ENCODE results near the gene ZBTB17. TPM values are rescaled to one million over a fixed set of nuclear protein-coding genes. Genes with fewer than 3 reads are reported as not detected.

ZBTB17 gene
- total RNA-seq, 1 donor from 2014 or later, result 155 TPM

DNA sequence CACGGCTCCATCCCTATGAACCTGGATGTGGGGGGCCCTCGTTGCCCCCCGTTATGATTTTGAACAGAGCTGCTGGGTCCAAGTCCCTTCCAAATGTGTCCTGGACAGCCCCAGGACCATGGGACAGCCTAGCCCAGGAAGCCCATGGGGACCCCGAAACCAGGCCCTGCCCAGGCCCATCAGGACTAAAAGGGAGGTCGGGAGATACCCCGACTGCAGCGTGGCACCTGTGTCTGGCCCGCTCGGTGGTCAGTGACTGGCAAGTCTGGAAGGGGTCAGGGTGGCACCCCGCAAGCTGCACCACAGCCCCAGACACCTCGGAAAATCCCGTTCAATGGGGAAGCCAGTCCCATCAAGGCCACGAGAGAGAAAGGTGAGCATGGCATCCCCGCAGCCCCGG is 17.8 kb upstream of the ZBTB17 start:
- intact Hi-C loops (cut with DNase I), result loop anchor here (1.0 kb wide), 1 partner anchor 201 kb away; no protein-coding TSS in a partner anchor
- H3K36me3 ChIP-seq, result no peaks in the 10 kb centered on the region
- no peak overlapping the region for H3K27ac ChIP-seq
- TF ChIP-seq, protein P1, sequence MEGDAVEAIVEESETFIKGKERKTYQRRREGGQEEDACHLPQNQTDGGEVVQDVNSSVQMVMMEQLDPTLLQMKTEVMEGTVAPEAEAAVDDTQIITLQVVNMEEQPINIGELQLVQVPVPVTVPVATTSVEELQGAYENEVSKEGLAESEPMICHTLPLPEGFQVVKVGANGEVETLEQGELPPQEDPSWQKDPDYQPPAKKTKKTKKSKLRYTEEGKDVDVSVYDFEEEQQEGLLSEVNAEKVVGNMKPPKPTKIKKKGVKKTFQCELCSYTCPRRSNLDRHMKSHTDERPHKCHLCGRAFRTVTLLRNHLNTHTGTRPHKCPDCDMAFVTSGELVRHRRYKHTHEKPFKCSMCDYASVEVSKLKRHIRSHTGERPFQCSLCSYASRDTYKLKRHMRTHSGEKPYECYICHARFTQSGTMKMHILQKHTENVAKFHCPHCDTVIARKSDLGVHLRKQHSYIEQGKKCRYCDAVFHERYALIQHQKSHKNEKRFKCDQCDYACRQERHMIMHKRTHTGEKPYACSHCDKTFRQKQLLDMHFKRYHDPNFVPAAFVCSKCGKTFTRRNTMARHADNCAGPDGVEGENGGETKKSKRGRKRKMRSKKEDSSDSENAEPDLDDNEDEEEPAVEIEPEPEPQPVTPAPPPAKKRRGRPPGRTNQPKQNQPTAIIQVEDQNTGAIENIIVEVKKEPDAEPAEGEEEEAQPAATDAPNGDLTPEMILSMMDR (IDR thresholded peaks at IDR 0.05), result no peak
- H3K9me3 ChIP-seq, result no peaks in the 10 kb centered on the region
- DNase-seq (ENCODE audit: low spot score in 2 of 2), result no peak
- H3K27me3 ChIP-seq, result no peaks in the 10 kb centered on the region
- H3K4me1 ChIP-seq, result no peaks in the 10 kb centered on the region
- H3K4me3 ChIP-seq, result no peak overlapping the region

DNA sequence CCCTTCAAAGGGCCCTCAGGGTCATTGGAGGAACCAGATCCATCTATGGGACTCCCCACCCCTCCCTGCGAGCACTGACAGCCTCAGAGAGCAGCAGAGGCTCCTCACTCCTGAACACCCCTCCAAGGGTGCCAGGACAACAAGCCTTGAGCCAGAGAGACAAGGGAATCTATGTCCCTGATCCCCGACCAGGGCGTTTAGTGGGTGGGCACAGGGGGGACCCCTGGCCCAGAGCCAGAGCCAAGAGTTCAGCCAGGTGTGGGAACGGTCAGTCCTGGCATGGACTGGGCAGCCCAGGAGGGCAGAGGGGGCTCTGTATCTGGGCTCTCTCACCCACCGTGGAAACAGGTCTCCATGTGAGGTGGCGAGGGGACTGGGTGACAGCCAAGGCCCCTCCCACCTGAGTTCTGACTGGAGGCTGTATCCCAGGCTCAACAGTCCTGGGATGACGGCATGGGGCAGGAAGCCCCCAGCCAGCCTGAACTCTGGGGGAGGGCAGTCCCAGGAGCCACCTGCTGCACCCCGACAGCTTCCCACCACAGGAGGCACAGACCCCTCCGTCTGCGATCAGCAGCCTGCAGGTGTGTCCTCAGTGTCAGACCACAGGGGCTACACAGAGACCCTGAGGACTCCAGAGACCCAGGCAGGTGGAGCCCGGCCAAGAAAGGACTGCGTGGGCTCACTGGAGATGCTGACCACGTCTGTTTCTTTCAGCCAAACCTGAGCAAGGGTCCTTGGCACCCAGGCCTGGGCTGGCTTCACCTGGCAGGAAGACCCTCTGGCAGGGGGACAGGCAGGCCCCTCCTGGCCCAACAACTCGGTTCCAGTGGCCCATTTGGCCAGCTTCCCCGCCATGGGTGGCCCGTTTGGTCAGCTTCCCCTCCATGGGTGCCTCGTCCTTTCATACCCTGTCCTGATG is 16.9 kb upstream of the ZBTB17 start:
- DNase-seq (ENCODE audit: low spot score in 2 of 2), result no peak
- no peaks in the 10 kb centered on the region for H3K9me3 ChIP-seq
- no peaks in the 10 kb centered on the region for H3K27me3 ChIP-seq
- H3K27ac ChIP-seq, result no peak overlapping the region
- intact Hi-C loops (cut with DNase I), result no loop called here
- no peaks in the 10 kb centered on the region for H3K36me3 ChIP-seq
- H3K4me1 ChIP-seq, result no peaks in the 10 kb centered on the region
- no peak overlapping the region for H3K4me3 ChIP-seq
- TF ChIP-seq, protein P1 (IDR thresholded peaks at IDR 0.05), result no peak

DNA sequence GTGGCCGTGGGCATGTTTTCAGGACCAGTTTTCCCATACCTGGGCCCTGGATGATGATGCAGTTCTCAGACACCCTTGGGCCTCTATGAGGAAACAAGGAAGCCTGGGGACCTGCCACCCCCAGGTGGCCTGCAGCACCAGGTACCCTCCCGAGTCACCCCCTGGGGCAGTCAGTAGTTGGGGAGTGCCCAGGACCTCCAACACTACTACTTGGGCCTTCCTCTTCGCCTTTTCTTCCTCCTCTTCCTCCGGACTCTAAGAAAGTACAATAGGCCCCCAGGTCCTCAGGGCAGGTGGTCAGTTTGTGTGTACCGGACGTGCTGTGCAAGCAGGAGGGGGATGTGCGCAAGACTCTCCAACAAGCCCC is 16.3 kb upstream of the ZBTB17 start:
- TF ChIP-seq, protein P1 (IDR thresholded peaks at IDR 0.05), result no peak
- intact Hi-C loops (cut with DNase I), result no loop called here
- no peak for DNase-seq (ENCODE audit: low spot score in 2 of 2)
- Histone ChIP-seq H3K27ac (no peak overlapping the region), H3K4me1 (no peaks in the 10 kb centered on the region), H3K9me3 (no peaks in the 10 kb centered on the region), H3K36me3 (no peaks in the 10 kb centered on the region), H3K4me3 (no peak overlapping the region), H3K27me3 (no peaks in the 10 kb centered on the region)

DNA sequence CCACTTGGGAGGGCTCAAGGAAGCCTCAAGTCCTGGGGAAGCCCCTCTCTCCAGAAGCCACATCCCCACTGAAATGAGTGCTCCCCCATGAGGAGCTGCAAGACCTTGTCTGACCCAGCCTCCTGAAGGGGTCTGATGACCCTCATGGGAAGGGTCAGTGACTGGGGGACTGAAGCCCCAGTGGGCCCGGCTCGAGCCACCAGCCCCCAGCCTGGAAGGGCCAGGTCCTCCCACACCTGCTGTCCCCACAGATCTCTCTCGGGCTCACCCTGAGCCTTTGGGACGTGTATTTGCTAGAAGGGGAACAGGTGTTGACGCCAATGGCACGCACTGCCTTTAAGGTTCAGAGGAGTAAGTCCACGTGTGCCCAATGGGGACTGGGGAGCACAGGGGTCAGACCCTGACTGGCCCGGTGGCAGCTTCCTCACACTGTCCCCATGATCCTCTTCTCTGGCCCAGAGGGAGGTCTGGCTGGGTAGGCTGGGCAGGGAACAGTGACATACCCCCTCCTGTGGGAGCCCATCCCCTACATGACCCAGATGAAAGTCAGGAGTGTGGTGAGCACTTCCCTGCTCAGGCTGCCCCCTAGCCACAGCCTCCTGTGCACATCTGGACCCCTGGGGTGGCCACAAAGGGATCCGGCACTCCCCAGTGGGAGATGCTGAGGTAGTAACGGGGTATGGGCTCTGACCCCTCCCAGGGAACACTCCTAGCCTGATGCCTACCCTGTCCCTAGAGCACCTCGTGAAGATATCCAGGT is 15.7 kb upstream of the ZBTB17 start:
- no peaks in the 10 kb centered on the region for H3K36me3 ChIP-seq
- no peaks in the 10 kb centered on the region for H3K4me1 ChIP-seq
- TF ChIP-seq, protein P1 (IDR thresholded peaks at IDR 0.05), result no peak
- H3K4me3 ChIP-seq, result no peak overlapping the region
- no peaks in the 10 kb centered on the region for H3K27me3 ChIP-seq
- H3K27ac ChIP-seq, result no peak overlapping the region
- H3K9me3 ChIP-seq, result no peaks in the 10 kb centered on the region
- intact Hi-C loops (cut with DNase I), result no loop called here
- DNase-seq (ENCODE audit: low spot score in 2 of 2), result no peak

DNA sequence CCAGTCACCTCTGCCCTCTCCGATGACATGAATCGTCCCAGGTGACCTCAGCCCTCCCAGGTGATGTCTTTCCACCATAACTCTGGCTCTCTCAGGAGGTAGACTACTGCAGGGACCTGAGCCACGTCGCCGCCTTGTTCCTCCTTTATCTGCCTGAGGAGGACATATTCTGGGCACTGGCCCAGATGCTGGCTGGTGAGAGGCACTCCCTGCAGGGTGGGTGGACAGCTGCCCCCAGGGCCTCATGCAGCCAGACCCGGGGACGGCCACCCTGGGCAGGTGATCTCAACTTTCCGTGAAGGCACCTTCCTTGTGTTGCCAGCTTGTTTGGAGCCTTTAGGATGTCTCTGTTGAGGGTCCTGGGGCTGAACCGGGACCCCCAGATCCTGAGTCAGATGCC is 13.9 kb upstream of the ZBTB17 start:
- DNase-seq (ENCODE audit: low spot score in 2 of 2), result no peak
- Histone ChIP-seq H3K9me3 (no peaks in the 10 kb centered on the region), H3K4me1 (no peaks in the 10 kb centered on the region), H3K4me3 (no peak overlapping the region), H3K27ac (no peak overlapping the region), H3K36me3 (no peaks in the 10 kb centered on the region), H3K27me3 (no peaks in the 10 kb centered on the region)
- TF ChIP-seq, protein P1 (IDR thresholded peaks at IDR 0.05), result no peak
- intact Hi-C loops (cut with DNase I), result no loop called here
